Lower leg skin (tissue), 3 donors: Measurements from ENCODE around the gene LRRC51.

Experiments
- CTCF ChIP-seq, 3 donors: fragments of 450-650 bp; IDR thresholded peaks; one replicate each; pipeline ENCODE4 v1.5.1; 2016; ENCODE audit warnings: antibody characterized with exemption in 3 of 3, mild to moderate bottlenecking in 3 of 3, moderate library complexity in 2 of 3
- POLR2A ChIP-seq, 2 donors: fragments of 450-650 bp; IDR thresholded peaks; one replicate each; pipeline ENCODE4 v1.6.1; 2016 to 2017; ENCODE audit warnings: antibody characterized with exemption in 2 of 2, mild to moderate bottlenecking in 1 of 2, moderate library complexity in 1 of 2

GRCh38 chr11:72040491-72041363, 39.9 kb upstream of the LRRC51 start:
- TF ChIP-seq CTCF (IDR thresholded peaks at IDR 0.05) (no peak), POLR2A (IDR thresholded peaks at IDR 0.05) (no peak)
